HG02610 (cell line): Measurements from ENCODE around the gene PRRX1.

ENCODE experiments used
- ATAC-seq: cut with Tn5 transposase; IDR thresholded peaks from one replicate; pipeline ENCODE4 v1.9.1; 2021; ENCODE audit warnings: mild to moderate bottlenecking, moderate library complexity; ENCODE audit not compliant: unreplicated experiment

PRRX1 gene

DNA sequence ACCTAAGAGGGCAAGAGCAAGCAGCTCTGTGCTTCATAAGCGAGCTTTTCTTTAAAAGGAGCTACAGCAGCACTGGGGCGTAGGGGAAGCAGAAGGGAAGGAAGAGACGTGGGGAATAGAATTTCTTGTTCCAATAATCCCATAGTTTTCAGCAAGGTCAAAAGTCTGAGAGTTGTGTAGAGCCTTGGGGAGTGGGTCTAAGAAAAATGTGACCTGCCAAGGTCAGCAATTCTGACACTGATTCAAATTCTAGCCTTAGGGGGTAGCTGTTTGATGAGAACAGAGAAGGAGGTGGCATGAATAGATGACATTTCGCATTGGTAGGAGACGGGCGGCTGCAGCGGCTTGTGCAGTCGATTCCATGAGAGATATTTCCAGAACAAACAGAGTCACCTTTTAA, 22.4 kb downstream of the PRRX1 start:
- no peak for ATAC-seq

DNA sequence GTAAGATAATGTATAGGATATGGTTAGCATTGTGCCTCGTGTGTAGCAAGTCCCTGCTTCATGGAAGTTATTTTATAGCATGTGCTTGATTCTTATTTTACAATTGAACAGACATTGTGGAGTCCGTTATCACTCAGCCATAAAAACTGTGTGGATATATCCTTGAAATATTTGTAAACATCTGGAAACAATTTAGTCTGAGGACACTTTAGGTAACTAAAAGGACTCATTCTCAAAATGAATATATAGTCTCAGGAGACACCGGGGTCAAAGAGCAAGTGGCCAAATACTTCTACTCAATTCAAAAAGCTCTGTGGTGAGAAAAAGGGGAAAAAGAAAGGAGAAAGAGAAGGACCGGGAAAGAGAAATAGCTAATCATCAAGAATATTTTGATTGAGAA, 23.7 kb downstream of the PRRX1 start:
- no peak for ATAC-seq

DNA sequence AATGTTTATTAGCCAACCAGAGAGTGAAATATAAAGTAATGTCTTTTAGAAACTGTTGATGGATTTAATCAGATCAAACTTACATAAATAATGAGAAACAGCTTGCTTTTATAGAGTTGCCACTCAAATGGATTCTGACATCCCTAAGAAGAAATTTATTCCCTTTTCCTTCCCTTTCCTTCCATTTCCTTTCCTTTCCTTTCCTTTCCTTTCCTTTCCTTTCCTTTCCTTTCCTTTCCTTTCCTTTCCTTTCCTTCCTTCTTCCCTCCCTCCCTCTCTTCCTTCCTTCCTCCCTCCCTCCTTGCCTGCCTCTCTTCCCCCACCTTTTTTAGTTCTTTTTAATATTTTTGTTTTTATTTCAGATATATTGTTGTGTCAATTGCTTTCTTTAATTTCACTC, 27.3 kb downstream of the PRRX1 start:
- no peak for ATAC-seq

DNA sequence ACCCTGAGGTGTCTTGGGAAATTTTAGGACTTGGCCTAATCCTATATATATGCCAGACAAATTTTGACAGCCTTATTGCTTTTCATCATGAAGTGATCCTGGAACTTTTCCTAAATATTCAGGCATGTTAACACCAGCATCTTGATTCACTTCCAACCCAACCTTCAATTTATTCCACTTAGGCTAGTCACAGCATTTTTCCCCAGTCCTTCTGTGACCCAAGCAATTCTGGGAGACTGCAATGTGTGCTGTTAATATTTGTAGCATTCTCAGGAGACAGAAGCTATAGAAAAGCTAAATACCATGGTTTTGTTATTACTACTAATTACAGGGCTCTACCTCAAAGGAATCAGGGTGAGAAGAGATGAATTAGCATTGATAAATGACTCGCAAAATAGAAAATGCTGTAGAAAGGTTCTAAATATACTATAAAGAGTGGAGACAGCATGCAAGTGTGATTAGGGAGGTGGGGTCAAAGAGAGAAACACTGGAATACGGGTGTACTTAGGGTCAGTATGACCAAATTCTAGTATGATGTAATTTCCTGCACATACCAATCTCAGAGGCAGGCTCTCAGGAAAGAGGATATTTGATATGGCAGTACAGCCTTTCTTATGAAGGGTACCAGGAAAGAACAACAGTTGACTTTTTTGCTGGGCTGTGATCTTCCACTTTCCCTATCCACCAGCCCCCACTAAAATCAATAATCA, 29.1 kb downstream of the PRRX1 start:
- ATAC-seq: no peak

DNA sequence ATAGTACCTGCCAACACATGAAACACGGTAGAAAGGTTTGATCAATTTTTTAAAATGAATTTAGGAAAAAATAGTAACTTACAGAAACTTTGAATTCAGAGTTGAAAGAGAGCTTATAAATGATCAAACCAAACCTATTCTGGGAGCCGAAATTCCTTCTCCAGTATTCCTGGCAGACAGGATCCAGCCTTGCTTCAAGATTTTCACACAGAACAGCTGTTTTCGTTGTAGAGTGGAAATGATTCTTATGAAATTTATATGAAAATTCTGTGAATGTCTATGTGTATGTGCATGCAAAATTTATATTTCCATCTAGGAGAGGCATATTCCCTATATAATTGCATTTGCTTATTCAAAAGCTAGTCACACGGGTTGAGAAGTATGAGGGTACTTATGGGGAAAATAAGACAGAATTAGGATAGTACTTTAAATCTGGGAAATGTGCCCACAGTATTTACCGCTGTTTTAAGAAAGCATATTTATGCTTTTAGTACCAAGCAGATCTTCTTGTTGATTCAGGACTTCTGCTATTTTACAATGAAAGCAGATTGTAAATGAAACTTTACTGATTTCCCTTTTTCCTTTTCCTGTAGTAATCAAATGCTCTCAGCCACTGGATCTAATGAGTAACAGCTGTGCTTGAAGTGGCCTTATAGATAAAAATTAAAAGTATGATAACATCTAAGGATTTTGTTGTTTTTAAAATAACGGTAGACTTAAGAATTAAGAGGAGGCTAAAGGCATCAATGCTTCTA, 30.4 kb downstream of the PRRX1 start:
- ATAC-seq: no peak

DNA sequence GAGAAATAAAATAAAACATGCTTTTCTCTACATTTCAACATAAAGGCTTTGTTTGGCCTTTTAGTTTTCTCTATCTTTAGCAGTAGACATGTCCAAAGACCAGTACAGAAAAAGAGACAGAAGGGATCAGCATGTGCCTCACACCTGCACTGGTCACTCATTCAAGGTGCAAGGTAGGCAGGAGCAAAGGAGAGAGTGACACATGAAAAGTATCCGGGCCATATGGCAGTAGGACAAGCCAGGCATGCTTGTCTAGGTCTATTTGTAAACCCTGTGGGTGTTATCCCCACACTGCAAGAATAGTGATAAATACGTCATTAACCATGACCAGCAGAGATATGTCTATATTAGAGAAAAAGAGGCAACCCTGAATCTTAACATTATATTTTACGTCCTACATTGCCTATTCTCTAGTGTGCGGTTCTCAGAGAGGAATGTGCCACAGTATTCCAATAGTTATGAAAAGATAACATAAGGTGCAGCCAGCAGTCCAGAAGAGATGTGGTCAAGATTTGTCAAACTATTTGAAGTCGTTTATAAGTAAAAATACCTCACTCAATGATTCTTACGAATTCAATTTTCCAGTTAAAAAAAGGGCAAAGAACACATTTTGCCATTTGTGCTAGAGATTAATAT, 32.1 kb downstream of the PRRX1 start:
- no peak for ATAC-seq

DNA sequence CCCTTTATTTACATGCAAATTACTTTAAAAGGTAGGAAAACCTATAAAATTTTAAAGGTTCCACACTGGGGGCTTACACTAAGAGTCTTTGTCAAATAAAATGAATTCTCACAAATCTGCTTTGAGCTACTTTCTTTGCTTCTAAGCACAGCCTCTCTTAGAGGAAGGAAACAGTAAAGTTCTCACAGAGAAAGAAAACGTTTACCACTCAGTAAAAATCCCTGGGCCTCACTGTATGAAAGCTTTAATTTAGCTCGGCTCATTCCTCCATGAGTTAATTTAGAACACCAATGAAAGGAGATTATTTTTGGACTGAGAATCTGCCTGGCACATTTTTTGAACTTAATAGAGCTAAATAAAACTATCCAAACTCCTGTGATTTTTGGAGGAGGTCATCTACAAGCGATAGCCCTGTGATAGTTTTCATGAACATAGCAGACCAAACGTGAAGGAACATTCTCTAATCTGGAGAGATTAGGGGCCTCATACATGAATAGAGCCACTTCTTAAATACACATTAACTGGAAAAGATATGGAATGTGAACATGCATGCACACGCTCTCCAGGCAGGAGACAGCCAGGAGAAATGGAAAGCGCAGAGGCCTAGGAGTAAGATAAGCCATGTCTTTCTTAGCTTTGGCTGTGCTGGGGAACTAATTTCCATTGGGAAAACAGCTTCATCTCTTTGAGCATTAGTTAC, 32.8 kb downstream of the PRRX1 start:
- ATAC-seq: no peak

DNA sequence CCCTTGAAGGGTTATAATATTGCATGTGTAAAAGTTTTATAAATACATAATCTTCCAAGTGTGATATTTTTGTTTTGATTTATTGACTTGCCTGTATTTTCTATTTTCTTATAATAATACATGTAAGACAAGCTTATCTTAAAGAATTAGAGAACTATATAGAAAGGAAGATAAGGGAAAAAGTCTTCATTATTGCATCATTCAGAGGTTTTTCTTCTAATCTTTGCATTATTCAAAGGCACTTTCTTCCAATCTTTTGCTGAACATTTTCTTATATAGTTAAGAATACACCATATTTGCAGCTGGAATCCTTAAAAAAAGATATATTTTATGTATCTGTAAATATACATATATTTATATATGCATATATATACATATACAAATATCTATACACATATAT, 33.4 kb downstream of the PRRX1 start:
- ATAC-seq: no peak

DNA sequence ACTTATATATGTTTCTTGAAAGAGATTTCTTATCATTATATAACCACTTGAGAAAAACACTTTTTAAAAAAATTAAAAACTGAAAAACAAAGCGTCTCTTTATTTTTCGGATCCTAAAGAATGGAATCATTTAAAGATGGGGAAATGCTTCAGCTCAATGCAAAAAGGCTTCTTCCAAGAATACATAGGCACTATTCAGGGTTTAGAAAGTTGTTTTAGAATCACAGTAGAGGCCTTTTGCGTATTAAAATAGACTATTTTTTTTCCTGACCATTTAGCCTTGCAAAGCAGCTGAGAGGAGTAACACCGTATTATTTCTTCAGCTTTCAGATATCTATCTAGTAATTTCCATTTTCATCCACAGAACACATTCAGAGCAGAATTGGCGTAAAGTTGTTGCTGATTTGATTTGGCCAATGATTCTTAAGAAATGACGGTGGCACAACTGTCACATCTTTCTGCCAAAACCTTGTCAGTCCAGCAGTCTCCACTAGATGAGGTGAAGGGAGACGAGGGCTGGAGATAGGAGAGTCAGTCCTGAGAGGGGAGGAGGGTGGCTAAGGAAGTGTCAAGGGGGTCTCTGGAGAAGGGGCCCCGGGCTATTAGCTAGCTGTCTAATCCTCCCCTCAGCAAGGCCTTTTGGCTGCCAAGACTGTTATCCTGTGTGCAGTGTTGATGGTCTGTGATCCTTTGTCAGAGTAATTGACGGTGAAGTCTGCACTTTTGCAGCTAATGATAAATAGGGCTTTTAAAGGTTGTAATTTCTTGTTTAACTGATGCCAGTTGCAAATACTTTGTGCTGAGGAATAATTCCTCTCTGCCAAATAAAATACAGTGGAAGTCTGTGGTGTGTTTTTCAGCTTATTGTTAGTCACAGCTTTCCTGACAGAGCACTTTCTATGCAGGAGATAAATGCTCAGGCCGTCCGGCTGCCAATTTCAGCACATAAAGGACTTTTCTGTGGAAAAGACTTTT, 34.7 kb downstream of the PRRX1 start:
- ATAC-seq: no peak

DNA sequence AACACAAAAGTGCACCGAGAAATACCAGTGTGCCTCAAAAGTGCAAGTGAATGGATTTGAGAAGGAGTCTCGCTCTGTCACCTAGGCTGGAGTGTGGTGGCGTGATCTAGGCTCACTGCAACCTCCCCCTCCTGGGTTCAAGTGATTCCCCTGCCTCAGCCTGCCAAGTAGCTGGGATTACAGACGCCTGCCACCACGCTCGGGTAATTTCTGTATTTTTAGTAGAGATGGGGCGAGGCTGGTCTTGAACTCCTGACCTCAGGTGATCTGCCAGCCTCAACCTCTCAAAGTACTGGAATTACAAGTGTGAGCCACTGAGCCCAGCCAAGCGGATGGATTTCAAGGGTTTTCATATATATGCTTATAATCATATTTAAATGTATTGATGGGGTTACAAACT, 35.8 kb downstream of the PRRX1 start:
- no peak for ATAC-seq

DNA sequence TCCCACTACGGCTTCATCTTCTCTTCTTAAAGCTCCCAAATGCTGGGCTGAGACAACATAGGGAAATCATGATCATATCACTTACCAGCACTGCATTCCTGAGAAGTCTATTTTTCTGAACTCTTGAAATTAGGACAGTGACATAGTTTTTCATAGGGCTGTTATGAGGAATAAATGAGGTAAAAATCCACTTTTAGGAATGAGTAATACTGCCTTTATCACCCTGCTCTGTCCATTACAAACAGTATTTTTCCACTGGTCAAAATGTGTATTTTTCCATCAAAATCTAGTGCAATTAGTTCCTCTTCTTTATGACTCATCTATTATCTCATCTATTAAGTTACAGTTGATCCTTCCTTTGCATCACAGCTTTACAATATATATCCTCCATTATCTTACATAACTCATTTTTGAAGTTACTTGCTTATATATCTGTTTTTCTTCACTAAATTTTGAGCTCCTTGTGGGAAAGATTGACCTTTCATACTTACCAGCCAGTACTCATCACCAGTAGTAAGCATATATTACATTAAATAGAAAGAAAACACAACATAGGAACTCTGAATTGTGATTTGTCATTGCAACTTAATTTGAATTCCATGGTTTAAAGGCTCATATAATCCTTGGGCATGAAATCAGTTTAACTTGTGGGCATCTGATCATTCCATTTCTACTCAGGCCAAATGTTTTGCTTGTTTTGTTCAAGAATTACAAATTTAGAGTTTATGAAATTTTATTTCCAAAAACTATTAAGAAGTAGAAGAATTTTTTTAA, 37.1 kb downstream of the PRRX1 start:
- no peak for ATAC-seq

DNA sequence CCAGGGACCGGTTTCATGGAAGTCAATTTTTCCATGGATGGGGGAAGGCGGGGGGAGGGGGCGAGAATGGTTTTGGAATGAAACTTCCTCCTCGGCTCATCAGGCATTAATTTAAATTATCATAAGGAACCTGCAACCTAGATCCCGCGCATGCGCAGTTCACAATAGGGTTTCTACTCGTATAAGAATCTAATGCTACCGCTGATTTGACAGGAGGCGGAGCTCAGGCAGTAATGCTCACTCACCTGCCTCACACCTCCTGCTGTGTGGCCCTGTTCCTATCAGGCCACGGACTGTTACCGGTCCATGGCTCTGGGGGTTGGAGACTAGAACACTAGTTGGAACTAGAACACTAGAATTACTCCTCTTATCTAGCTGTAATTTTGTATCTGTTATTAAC, 38.0 kb downstream of the PRRX1 start:
- ATAC-seq: no peak

DNA sequence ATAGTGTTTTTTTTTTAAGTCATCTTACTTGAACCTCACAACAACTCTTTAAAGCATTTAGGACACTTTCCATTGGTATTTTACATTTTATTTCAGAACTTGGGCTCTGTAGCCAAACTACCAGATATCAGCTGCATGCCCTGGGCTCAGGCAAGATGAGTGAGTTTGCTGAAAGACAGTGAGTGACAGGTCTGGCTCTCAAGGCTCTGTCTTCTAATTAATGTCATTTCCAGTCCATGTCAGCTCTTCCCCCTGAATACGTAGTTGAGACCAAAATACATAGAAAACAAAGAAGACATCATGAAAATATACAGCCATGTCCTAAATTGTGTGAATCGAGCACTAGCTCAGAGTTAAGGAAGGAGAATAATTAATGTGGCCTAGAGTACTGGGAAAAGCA, 39.7 kb downstream of the PRRX1 start:
- ATAC-seq: no peak

DNA sequence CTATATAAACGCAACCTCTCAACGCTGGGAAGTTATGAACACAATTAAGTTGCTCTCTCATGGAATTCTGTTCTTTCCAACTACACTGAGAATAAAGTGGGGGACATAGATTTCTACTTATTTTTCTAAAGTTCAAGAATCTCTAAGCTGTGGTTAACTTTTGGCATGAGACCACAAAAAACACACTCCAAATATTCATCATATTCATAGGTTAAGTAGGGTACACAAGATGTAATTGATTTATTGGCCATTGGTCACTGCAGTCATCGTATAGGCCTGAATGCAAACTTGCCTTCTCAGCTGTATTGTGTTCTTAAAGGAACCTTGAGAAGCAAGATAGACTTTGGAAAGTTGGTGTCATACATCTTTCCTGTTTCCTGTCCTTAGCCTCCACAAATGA, 40.3 kb downstream of the PRRX1 start:
- ATAC-seq: no peak

DNA sequence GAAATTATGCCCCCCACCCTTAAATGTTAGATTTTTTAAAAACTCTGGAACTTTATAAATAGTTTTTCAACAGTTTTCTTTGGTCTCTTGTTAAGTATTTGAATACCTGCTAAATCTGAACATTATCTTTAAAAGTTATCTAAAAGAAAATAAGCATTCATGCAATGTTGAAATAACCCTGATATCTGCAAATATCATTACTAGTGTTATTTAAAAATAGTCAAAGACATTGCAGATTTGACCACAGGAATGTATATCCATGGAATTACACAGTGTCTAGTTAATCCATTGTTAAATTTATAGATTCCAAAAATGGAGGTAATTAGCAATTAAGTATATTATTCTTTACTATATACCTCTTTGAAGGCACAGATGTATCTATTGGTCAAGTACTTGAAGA, 42.0 kb downstream of the PRRX1 start:
- no peak for ATAC-seq

DNA sequence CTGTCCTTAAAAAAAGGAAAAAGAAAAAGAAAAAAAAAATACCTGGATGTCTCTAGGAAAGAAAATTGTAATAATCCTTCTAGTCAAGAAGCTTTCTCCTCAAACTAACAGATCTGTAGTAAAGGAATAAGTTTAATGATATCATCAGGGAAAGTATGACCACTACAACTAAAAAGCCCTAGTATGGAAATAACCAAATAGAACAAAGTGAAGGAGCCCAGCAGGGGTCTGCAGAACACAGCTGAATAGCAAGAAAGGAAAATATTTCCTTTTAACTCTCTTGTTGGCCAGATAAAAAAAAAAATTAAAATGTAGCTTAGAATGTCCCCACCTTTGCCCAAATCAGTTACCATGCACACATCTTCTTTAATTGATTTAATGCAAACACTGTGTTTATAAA, 43.2 kb downstream of the PRRX1 start:
- no peak for ATAC-seq

DNA sequence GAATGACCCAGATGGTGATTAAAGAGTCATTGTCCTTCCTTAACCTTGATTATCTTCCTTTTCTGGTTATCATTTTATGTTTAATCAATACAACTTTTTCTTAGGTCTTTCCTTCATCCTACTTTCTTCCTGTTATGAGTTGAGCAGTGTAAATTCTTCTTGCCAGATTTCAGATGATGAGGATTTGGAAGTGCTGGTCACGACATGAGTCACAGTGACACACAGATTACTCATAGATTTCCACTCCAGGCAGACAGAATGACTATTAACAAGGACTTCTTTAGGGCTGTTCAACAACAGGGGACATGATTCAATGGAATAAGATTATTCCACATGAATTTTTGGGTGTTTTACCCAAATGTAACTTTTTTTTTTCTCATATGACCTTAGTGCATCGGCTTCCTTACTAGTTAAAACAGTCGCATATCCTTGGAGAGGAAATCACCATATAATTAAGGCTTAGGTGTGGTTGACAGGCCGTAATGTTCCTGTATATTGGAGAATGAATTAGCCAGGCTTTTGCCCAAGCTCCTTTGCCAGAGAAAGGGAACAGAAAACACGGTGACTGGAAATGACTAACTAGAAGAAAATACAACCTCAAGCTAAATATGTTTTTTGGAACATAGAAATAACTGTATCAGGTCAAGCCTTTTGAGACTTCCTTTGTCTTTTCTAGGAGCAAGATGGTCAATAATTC, 44.2 kb downstream of the PRRX1 start:
- no peak for ATAC-seq

DNA sequence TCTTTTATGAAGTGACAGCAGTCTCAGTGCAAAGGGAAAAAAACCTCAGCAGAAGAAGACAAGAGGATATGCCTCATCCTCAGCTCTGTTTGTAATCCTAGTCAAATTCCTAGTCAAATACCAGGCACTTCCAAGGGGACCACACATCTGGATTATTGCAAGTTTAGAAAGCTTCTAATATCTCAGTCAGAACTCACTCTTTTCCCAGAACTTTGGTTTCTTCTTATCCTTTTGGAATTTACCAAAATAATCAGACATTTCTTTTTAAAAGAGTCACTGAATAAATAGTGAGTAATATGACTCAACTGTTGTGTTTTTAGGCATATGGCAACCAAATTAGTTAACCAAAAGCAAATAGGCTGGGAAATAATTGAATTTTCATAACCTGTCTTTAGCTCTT, 47.8 kb downstream of the PRRX1 start:
- no peak for ATAC-seq

DNA sequence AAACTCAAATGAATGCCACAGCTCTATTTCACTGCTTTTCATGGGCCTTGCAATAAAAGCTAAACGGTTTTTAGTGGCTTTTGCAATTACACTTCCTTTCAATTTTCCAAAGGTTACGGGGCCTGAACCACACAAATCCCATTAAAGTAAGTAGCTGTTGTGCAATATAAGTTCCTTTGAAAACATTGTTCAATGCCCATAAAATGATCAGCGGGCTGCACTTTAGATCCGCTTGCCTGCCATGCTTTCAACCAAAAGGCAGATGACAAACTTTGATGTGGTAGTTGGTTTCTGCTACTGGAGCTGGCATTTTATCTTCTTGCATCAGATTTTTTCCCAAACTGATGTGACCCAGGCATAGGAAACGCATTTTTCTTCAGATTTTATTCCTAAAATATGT, 50.2 kb downstream of the PRRX1 start:
- no peak for ATAC-seq
